ENCODE measurements around the gene EIF2S2. TPM values are rescaled to one million over a fixed set of nuclear protein-coding genes. Genes with fewer than 3 reads are reported as not detected.
A peak's percentile ranks its signal among the peaks of the same experiment; 100 is the strongest.
"Not testable (repeated sequence)": the region's sequence is repeated elsewhere in the genome, so short reads cannot be mapped to it uniquely, and the experiment has no call there.

EIF2S2 gene, protein sequence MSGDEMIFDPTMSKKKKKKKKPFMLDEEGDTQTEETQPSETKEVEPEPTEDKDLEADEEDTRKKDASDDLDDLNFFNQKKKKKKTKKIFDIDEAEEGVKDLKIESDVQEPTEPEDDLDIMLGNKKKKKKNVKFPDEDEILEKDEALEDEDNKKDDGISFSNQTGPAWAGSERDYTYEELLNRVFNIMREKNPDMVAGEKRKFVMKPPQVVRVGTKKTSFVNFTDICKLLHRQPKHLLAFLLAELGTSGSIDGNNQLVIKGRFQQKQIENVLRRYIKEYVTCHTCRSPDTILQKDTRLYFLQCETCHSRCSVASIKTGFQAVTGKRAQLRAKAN
- total RNA-seq, result 10 to 100 TPM; 32.8 to 43.1 (median 41.0) TPM

DNA sequence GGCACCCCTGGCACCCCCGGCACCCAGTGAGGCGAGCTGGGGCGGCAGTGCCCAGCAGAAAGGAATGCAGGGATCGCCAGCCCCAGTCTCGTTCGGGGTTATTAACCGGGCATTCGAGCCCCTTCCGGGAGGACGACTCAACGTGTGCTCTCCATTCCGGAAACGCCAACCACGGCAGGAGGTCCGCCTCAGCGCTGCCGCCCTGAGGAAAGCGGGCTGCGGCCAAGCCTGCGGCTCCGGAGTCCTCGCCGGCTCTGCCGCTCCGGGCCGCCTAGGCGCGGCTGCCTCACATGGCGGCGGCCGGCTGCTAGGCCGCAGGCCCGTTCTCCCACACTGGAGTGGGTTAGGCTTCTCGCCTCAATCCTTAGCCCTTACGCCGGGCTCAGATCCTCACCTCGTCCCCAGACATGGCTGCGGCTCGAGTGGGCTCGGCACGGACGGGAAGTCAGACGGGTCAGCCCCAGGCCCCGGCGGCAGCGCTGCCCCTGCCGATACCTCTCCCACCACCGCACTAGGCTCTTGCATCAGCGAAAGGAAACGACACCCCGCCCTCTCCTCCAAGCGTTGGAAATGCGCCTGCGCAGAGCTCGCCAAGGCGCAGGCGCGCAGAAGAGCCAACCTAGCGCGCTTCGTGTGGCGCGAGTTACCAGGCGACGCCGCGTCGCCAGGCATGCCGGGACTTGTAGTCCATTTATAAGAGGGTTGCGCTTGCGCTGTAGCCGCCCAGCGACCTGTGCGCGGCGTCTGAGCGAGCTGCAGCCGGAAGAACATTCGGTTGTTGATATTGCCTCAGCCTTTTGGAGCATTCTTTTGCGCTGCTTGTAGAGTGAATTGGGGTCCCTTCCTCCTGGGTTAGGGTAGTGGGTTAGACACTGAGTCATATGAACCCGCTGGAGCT lies at the start of gene EIF2S2:
Gene EIF2S2, minus strand, starts transcription at position 542 of the 898 bp plus-strand sequence. Its CDS starts 133 bp downstream, at position 409.
- Histone ChIP-seq H3K27ac (peak within 1 kb of the TSS; percentile 87 to 98 (median 98)), H3K4me1 (peaks cover 0 to 43% (median 17%) of the 10 kb centered on the region in 4 donors), H3K36me3 (peaks cover 0 to 12% (median 0%) of the 10 kb centered on the region in 3 donors), H3K4me3 (peak within 1 kb of the TSS; percentile 77 to 95 (median 92)), H3K27me3 (no peaks in the 10 kb centered on the region), H3K9me3 (no peaks in the 10 kb centered on the region)
- DNase-seq (ENCODE audit: low spot score in 2 of 2), result peak; percentile 87 to 89
- WGBS, 2 donors, result 0 to 1% methylated on average over 46 to 64 of the region's 81 CpGs
- TF ChIP-seq EP300 (IDR thresholded peaks at IDR 0.05) (peak; percentile 97 to 98), POLR2A (IDR thresholded peaks at IDR 0.05) (peak; percentile 93 to 98)
- TF ChIP-seq, protein P1, sequence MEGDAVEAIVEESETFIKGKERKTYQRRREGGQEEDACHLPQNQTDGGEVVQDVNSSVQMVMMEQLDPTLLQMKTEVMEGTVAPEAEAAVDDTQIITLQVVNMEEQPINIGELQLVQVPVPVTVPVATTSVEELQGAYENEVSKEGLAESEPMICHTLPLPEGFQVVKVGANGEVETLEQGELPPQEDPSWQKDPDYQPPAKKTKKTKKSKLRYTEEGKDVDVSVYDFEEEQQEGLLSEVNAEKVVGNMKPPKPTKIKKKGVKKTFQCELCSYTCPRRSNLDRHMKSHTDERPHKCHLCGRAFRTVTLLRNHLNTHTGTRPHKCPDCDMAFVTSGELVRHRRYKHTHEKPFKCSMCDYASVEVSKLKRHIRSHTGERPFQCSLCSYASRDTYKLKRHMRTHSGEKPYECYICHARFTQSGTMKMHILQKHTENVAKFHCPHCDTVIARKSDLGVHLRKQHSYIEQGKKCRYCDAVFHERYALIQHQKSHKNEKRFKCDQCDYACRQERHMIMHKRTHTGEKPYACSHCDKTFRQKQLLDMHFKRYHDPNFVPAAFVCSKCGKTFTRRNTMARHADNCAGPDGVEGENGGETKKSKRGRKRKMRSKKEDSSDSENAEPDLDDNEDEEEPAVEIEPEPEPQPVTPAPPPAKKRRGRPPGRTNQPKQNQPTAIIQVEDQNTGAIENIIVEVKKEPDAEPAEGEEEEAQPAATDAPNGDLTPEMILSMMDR (IDR thresholded peaks at IDR 0.05), result peak in 2 of 5 experiments; percentile 38 to 54

DNA sequence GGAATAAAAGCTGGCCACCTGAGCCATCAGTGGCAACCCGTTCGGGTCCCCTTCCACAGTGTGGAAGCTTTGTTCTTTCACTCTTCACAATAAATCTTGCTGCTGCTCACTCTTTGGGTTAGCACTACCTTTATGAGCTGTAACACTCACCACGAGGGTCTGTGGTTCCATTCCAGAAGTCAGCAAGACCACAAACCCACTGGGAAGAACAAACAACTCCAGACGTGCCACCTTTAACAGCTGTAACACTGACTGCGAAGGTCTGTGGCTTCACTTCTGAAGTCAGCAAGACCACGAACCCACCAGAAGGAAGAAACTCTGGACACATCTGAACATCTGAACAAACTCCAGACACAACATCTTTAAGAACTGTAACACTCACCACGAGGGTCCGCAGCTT lies 45.7 kb upstream of the EIF2S2 start:
- H3K36me3 ChIP-seq; H3K27me3 ChIP-seq; H3K9me3 ChIP-seq; H3K4me3 ChIP-seq; DNase-seq (ENCODE audit: low spot score in 2 of 2); H3K4me1 ChIP-seq; H3K27ac ChIP-seq: not testable (repeated sequence)
- 70 to 84% methylated on average over 8 of the region's 8 CpGs for WGBS, 2 donors

DNA sequence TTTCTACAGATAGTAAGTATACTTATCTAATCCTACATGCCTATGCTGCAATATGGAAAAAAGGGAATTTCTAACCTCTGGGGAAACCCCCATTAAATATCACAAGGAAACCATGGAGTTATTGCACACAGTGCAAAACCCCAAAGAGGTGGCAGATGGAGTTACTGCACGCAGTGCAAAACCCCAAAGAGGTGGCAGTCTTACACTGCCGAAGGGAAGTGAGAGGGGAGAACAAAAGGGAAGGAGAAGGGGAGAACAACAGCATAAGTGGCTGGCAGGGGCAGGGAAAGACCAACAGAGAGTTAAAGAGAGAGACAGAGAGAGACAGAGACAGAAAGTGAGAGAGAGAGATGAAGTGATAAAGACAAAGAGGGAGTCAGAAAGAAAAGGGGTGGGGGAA lies 43.8 kb upstream of the EIF2S2 start:
- no peak overlapping the region for H3K27ac ChIP-seq
- no peak overlapping the region for H3K4me3 ChIP-seq
- H3K9me3 ChIP-seq, result no peaks in the 10 kb centered on the region
- TF ChIP-seq, protein P1 (IDR thresholded peaks at IDR 0.05), result no peak
- no peak for TF ChIP-seq EP300 (IDR thresholded peaks at IDR 0.05)
- TF ChIP-seq POLR2A (IDR thresholded peaks at IDR 0.05), result no peak
- WGBS, 2 donors, result 56 to 60% methylated on average over 2 of the region's 2 CpGs
- H3K36me3 ChIP-seq, result no peaks in the 10 kb centered on the region
- H3K4me1 ChIP-seq, result no peaks in the 10 kb centered on the region
- no peak for DNase-seq (ENCODE audit: low spot score in 2 of 2)
- no peaks in the 10 kb centered on the region for H3K27me3 ChIP-seq

DNA sequence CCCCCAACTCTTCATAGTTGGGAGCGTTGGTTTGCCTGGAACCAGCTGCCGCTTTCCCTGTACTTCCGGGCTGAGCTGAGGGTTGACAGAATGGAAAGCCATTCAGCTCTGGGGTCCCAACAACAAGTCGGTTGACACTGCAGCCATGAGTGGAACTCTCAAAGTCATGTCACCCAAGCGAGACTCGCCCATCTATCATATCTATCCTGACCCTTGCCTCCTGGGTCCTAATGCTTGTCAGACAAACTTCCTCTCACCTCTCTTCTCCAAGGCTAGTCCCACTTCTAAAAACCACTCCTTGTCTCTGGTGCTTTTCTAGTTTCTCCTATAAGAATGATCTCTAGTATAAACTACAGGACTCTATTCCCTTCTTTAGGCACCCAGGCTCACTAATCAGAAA lies 41.1 kb upstream of the EIF2S2 start:
- H3K9me3 ChIP-seq; H3K4me3 ChIP-seq; DNase-seq (ENCODE audit: low spot score in 2 of 2); H3K36me3 ChIP-seq; H3K27ac ChIP-seq; H3K27me3 ChIP-seq; H3K4me1 ChIP-seq: not testable (repeated sequence)
- 91 to 92% methylated on average over 6 of the region's 6 CpGs for WGBS, 2 donors

DNA sequence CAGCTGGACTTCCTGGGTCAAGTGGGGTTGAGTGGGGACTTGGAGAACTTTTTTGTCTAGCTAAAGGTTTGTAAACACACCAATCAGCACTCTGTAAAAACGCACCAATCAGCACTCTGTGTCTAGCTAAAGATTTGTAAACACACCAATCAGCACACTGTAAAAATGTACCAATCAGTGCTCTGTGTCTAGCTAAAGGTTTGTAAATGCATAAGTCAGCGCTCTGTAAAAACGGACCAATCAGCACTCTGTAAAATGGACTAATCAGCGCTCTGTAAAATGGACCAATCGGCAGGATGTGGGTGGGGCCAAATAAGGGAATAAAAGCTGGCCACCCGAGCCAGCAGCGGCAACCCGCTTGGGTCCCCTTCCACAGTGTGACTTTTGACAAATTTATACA lies 40.0 kb upstream of the EIF2S2 start:
- WGBS, 2 donors, result 91 to 92% methylated on average over 8 of the region's 8 CpGs
- H3K27ac ChIP-seq, H3K9me3 ChIP-seq: not testable (repeated sequence)

DNA sequence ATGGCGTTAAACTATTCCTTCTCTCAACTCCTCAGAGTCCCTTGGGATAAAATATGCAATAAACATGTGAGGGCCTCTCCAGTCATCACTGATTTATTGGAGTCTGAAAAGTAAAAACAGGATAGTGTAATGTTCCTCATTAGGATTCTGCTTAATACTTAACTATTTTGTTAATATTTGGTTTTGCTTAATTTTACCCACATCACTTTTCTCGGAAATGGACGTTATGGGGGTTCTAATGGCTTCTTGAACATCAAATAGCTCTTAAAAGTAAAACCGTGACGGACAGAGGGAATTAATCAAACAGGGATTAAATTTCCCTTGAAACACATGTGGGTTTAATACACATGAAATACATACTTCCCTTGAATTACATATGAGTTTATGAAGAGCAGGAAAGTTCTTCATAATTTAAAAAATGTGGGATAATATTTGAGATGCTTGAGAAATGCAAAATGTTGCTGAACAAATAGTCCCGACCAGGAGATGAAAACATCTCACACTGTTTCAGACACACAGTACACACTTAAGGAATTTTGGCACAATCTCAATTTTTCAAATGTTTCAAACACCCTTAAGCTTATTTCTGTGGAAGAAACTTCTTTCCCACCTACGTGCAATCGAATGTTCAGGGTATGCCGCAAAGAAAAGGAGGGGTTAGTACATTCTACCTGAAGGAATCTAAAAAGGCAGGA lies 38.4 kb upstream of the EIF2S2 start:
- TF ChIP-seq, protein P1 (IDR thresholded peaks at IDR 0.05), result no peak
- TF ChIP-seq EP300 (IDR thresholded peaks at IDR 0.05) (no peak), POLR2A (IDR thresholded peaks at IDR 0.05) (no peak)
- 59% methylated on average over 9 of the region's 9 CpGs for WGBS, 2 donors

More for the DNA sequence above, 40.0 kb upstream of the EIF2S2 start:
- H3K27me3 ChIP-seq; H3K4me1 ChIP-seq; H3K36me3 ChIP-seq; H3K4me3 ChIP-seq; DNase-seq (ENCODE audit: low spot score in 2 of 2): not testable (repeated sequence)

More for the DNA sequence above, 38.4 kb upstream of the EIF2S2 start:
- Histone ChIP-seq H3K4me3 (no peak overlapping the region), H3K36me3 (no peaks in the 10 kb centered on the region), H3K9me3 (no peaks in the 10 kb centered on the region), H3K27ac (no peak overlapping the region), H3K4me1 (no peaks in the 10 kb centered on the region), H3K27me3 (no peaks in the 10 kb centered on the region)
- no peak for DNase-seq (ENCODE audit: low spot score in 2 of 2)

Measured in tibial nerve (tissue), 4 donors.